PC-3 (cell line): ENCODE results near the gene FMNL2. TPM values are rescaled to one million over a fixed set of nuclear protein-coding genes. Genes with fewer than 3 reads are reported as not detected.
A peak's percentile ranks its signal among the peaks of the same experiment; 100 is the strongest.
"Not testable (repeated sequence)": the region's sequence is repeated elsewhere in the genome, so short reads cannot be mapped to it uniquely, and the experiment has no call there.

Experiments used
- ATAC-seq: fragments of 200-7000 bp; cut with Tn5 transposase; 2 replicates; pipeline ENCODE4 v1.9.1; 2020; ENCODE audit warnings: mild to moderate bottlenecking, moderate library complexity
- BruUV-seq: library from RNA; stranded (reverse); fragments of 400-500 nt; replicated peaks from 2 replicates; lab custom pipeline; 2021; lab: Mats Ljungman, UMichigan
- CTCF ChIA-PET: fragments of 300-600 bp; sonication (Branson Sonifier 250); formaldehyde crosslinking; loops from one replicate; lab custom pipeline; 2022; ENCODE audit warnings: antibody characterized with exemption; lab: Charles Lee
- POLR2A ChIA-PET: fragments of 300-600 bp; sonication (Branson Sonifier 250); formaldehyde crosslinking; loops from one replicate; lab custom pipeline; 2022; ENCODE audit warnings: antibody characterized with exemption; ENCODE audit not compliant: unreplicated experiment; lab: Charles Lee
- DNase-seq: peaks from one replicate; pipeline ENCODE4 v3.0.0-alpha.2; 2015
- H2AFZ ChIP-seq: fragments of 300-600 bp; sonication (generic); 2 replicates; pipeline ENCODE4 v1.6.0; 2016; ENCODE audit warnings: antibody characterized with exemption, low read length
- H3F3A ChIP-seq: fragments of 300-600 bp; sonication (generic); one replicate; pipeline ENCODE4 v1.6.0; 2017; ENCODE audit warnings: antibody characterized with exemption, low read length, control low read depth, mild to moderate bottlenecking; ENCODE audit not compliant: unreplicated experiment
- H3K27ac ChIP-seq: fragments of 300-600 bp; sonication (generic); 2 replicates; pipeline ENCODE4 v1.5.1; 2016; ENCODE audit warnings: mild to moderate bottlenecking, low read length
- H3K27me3 ChIP-seq: fragments of 300-600 bp; sonication (generic); 2 replicates; pipeline ENCODE4 v1.6.1; 2016; ENCODE audit warnings: low read length, mixed read lengths
- H3K36me3 ChIP-seq: fragments of 300-600 bp; sonication (generic); 2 replicates; pipeline ENCODE4 v1.6.1; 2016; ENCODE audit warnings: low read depth, mixed run types, low read length, mixed read lengths
- H3K4me1 ChIP-seq: fragments of 300-600 bp; sonication (generic); 2 replicates; pipeline ENCODE4 v1.5.1; 2016; ENCODE audit warnings: low read length; ENCODE audit not compliant: insufficient read depth
- H3K4me2 ChIP-seq: fragments of 300-600 bp; sonication (generic); 2 replicates; pipeline ENCODE4 v1.6.0; 2016; ENCODE audit warnings: low read length
- H3K4me3 ChIP-seq: fragments of 300-600 bp; sonication (generic); 2 replicates; pipeline ENCODE4 v1.5.1; 2016; ENCODE audit warnings: mild to moderate bottlenecking, low read length, mixed read lengths
- H3K79me2 ChIP-seq: fragments of 300-600 bp; sonication (generic); 2 replicates; pipeline ENCODE4 v1.6.1; 2017; ENCODE audit warnings: low read length, mixed read lengths
- H3K9ac ChIP-seq: fragments of 300-600 bp; sonication (generic); 2 replicates; pipeline ENCODE4 v1.6.0; 2016; ENCODE audit warnings: mild to moderate bottlenecking, low read length
- H3K9me2 ChIP-seq: fragments of 300-600 bp; sonication (generic); replicated peaks from 2 replicates; pipeline ENCODE4 v1.6.1; 2016; ENCODE audit warnings: mixed run types, low read length, mixed read lengths
- H3K9me3 ChIP-seq: fragments of 300-600 bp; sonication (generic); 2 replicates; pipeline ENCODE4 v1.6.1; 2016; ENCODE audit warnings: low read length, mixed read lengths
- H4K20me1 ChIP-seq: fragments of 300-600 bp; sonication (generic); 2 replicates; pipeline ENCODE4 v1.6.1; 2016; ENCODE audit warnings: low read length, mixed read lengths
- EZH2 ChIP-seq: fragments of 300-600 bp; sonication (generic); IDR thresholded peaks from one replicate; pipeline ENCODE4 v1.6.1; 2017; ENCODE audit warnings: antibody characterized with exemption, mild to moderate bottlenecking, low read length; ENCODE audit not compliant: unreplicated experiment
- EZH2phosphoT487 ChIP-seq: fragments of 300-600 bp; sonication (generic); IDR thresholded peaks from 2 replicates; pipeline ENCODE4 v1.6.1; 2018; ENCODE audit warnings: mild to moderate bottlenecking, antibody characterized with exemption, low read length, borderline replicate concordance
- intact Hi-C: fragments of 100-400 bp; cut with micrococcal nuclease; formaldehyde crosslinking; loops from 2 replicates; pipeline ENCODE4 v1.9.0; 2023
- total RNA-seq: library from RNA; depleted of rRNA; stranded (reverse); fragments of >200 nt; gene quantifications from 2 replicates; pipeline ENCODE4 v1.2.3, GENCODE V29; 2014
- TF ChIP-seq, protein P1 (sequence below): fragments of 300-600 bp; sonication (generic); conservative IDR thresholded peaks from 2 replicates; pipeline ENCODE4 v1.5.1; 2017; ENCODE audit warnings: antibody characterized with exemption, low read depth, mild to moderate bottlenecking, low read length

FMNL2 gene
- total RNA-seq, 1 experiment from 2014 or later: 15.8 TPM

DNA sequence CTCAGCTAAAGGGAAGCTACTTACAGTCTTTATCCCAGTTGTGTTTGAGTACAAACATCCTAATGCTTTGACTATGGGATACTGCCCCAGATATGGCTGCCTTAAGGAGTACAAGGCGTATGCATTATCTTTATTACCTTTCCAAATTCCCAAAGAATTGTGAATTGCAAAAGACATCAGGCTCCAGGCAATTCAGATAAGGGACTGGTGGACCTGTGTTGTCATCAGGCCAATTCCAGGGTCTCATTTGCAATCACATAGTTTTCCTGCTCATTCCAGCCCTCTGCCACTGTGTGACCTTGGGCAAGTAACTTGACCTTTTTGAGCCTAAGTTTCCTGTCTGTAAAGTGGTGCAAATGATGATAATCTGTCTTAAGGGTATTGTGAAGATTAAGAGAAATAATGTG is 137.5 kb downstream of the FMNL2 start:
- no peak overlapping the region for H3K4me2 ChIP-seq
- no peak for TF ChIP-seq EZH2
- TF ChIP-seq, protein P1, sequence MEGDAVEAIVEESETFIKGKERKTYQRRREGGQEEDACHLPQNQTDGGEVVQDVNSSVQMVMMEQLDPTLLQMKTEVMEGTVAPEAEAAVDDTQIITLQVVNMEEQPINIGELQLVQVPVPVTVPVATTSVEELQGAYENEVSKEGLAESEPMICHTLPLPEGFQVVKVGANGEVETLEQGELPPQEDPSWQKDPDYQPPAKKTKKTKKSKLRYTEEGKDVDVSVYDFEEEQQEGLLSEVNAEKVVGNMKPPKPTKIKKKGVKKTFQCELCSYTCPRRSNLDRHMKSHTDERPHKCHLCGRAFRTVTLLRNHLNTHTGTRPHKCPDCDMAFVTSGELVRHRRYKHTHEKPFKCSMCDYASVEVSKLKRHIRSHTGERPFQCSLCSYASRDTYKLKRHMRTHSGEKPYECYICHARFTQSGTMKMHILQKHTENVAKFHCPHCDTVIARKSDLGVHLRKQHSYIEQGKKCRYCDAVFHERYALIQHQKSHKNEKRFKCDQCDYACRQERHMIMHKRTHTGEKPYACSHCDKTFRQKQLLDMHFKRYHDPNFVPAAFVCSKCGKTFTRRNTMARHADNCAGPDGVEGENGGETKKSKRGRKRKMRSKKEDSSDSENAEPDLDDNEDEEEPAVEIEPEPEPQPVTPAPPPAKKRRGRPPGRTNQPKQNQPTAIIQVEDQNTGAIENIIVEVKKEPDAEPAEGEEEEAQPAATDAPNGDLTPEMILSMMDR: no peak
- TF ChIP-seq EZH2phosphoT487: no peak
- peaks cover 58% of the 10 kb centered on the region for H3K4me1 ChIP-seq
- no peaks in the 10 kb centered on the region for H3K27me3 ChIP-seq
- DNase-seq (no peak), ATAC-seq (no peak)
- CTCF ChIA-PET: no interaction called here
- no peaks in the 10 kb centered on the region for H3F3A ChIP-seq
- POLR2A ChIA-PET: no interaction called here
- H4K20me1 ChIP-seq: peaks cover 13% of the 10 kb centered on the region
- intact Hi-C loops: loop anchor here (5.0 kb wide), 1 partner anchor 100 kb away; no protein-coding TSS in a partner anchor
- H3K9me2 ChIP-seq: no peaks in the 10 kb centered on the region
- peaks cover 78% of the 10 kb centered on the region for H3K79me2 ChIP-seq
- H3K36me3 ChIP-seq: no peaks in the 10 kb centered on the region
- no peak overlapping the region for H3K9ac ChIP-seq
- no peak overlapping the region for H2AFZ ChIP-seq
- H3K4me3 ChIP-seq: no peak overlapping the region
- peak overlapping the region; percentile 34 for H3K27ac ChIP-seq
- no TSS peak for BruUV-seq
- no peaks in the 10 kb centered on the region for H3K9me3 ChIP-seq

DNA sequence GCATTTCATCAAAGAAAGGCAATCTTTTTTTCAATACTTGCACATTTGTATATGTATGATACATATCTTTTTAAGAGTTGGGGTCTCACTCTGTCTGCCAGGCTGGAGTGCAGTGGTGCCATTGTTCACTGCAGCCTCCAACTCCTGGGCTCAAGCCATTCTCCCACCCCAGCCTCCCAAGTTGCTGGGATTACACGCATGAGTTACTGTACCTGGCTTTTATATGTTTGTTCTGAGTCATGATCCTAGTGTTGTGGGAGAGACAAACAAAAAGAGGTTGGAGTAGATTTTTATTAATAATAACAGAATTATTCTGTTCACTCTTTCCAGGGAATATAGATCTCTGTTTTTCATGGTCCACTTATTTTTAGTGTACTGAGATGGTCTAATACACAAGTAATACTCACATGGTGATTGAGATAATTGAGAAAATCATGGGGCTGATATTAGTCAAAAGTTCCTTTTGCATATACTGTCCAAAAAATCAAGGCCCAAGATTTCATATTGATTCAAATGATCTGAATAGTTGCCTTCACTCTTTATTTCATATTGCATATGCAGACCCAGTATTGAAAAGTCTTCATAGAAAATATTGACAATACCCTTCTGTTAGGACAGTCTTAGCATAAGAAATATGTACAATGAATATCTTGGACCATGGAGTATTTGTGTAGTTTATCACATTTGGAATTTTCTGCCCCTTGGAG is 138.3 kb downstream of the FMNL2 start:
- TF ChIP-seq, protein P1: no peak
- TF ChIP-seq EZH2phosphoT487 (no peak), EZH2 (no peak)
- intact Hi-C loops: loop anchor here (5.0 kb wide), 1 partner anchor 99 kb away; no protein-coding TSS in a partner anchor
- Histone ChIP-seq H3K4me2 (peak overlapping the region; percentile 65), H3K79me2 (peaks cover 72% of the 10 kb centered on the region), H3K4me1 (peaks cover 63% of the 10 kb centered on the region), H3K27me3 (no peaks in the 10 kb centered on the region), H3K9me3 (no peaks in the 10 kb centered on the region), H3K36me3 (no peaks in the 10 kb centered on the region), H3K9me2 (no peaks in the 10 kb centered on the region), H4K20me1 (peaks cover 13% of the 10 kb centered on the region), H3K27ac (peak overlapping the region; percentile 79), H2AFZ (no peak overlapping the region), H3K9ac (peak overlapping the region; percentile 16), H3K4me3 (peak overlapping the region; percentile 37; the same call in 1 of the 2 replicates), H3F3A (no peaks in the 10 kb centered on the region)
- ATAC-seq (peak; percentile 66), DNase-seq (peak; percentile 85)
- ChIA-PET POLR2A (no interaction called here), CTCF (no interaction called here)
- BruUV-seq: no TSS peak

DNA sequence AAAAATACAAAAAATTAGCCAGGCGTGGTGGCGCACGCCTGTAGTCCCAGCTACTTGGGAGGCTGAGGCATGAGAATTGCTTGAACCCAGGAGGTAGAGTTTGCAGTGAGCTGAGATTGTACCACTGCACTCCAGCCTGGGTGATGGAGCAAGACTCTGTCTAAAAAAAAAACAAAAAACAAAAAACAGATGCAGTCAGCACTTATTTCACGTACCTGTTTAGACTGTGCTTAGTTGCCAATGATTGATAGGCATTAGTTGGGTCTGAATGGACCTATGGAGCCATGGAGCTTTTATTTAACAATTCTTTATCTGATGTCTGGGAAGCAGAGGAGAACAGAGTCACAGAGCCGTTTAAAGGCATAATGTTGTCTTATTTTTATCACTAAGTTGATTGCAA is 139.5 kb downstream of the FMNL2 start:
- H4K20me1 ChIP-seq: peaks cover 13% of the 10 kb centered on the region
- H3K4me3 ChIP-seq, H3K4me2 ChIP-seq, H3K9me3 ChIP-seq, DNase-seq, H3F3A ChIP-seq, H3K27ac ChIP-seq, H2AFZ ChIP-seq, CTCF ChIA-PET, H3K27me3 ChIP-seq, H3K36me3 ChIP-seq, H3K9ac ChIP-seq, H3K9me2 ChIP-seq, ATAC-seq, POLR2A ChIA-PET, BruUV-seq: not testable (repeated sequence)
- H3K79me2 ChIP-seq: peaks cover 73% of the 10 kb centered on the region
- intact Hi-C loops: loop anchor here (5.0 kb wide), 1 partner anchor 98 kb away; no protein-coding TSS in a partner anchor
- H3K4me1 ChIP-seq: peaks cover 52% of the 10 kb centered on the region
